ENCODE results near the gene AZIN2.

AZIN2 gene

GRCh38 chr1:33157131-33157530 is 76.2 kb downstream of the AZIN2 start:
- DNase-seq = no peak

- no peak for DNase-seq
Observed at GRCh38 chr1:33158366-33158765, 77.4 kb downstream of the AZIN2 start.

GRCh38 chr1:33159577-33159976 is 78.6 kb downstream of the AZIN2 start:
- no peak for DNase-seq

- DNase-seq = peak in 1 of 2 experiments; percentile 59
Observed at GRCh38 chr1:33161061-33161681, 80.2 kb downstream of the AZIN2 start.

- no peak for DNase-seq
Observed at GRCh38 chr1:33162141-33162540, 81.2 kb downstream of the AZIN2 start.

- DNase-seq = no peak
Observed at GRCh38 chr1:33163621-33164519, 82.9 kb downstream of the AZIN2 start.

- no peak for DNase-seq
Observed at GRCh38 chr1:33165209-33165608, 84.3 kb downstream of the AZIN2 start.

GRCh38 chr1:33165809-33166208 is 84.9 kb downstream of the AZIN2 start:
- DNase-seq = no peak

GRCh38 chr1:33167650-33168447 is 86.9 kb downstream of the AZIN2 start:
- DNase-seq = no peak

- no peak for DNase-seq
Observed at GRCh38 chr1:33168556-33169289, 87.8 kb downstream of the AZIN2 start.

- no peak for DNase-seq
Observed at GRCh38 chr1:33169290-33170055, 88.5 kb downstream of the AZIN2 start.

All from NCI-H446 (cell line).